ENCODE measurements around the gene KCNQ1OT1. TPM values are rescaled to one million over a fixed set of nuclear protein-coding genes. Genes with fewer than 3 reads are reported as not detected.

Gene KCNQ1OT1
- polyA plus RNA-seq, 1 of the 3 experiments (the other 2 are of a cell fraction) = 0.03 TPM

DNA sequence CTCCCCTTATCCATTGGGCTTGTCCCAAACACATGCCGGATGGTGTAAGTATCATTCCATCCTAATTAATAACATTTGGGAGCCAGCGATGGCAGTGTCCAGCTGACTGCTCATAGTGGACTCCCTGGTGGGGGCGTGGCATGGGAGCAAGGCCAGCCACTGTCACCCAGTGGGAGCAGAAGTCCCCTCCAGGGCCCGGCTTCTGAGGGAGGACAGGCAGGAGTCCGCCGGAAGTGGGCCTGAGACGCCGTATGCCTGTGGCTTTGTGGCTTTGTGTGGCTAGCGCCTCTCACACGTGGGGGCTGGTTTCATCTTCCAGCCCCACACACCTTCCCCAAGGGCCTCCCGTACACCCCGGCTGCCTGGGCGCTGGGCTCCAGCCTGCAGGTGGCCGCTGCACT is 130.5 kb downstream of the KCNQ1OT1 start:
- H3K36me3 ChIP-seq (replicated peaks in 1 of 2; ENCODE audit: control insufficient read depth in 1 of 2, insufficient read depth in 2 of 2, low read length in 1 of 2) = no peaks in the 10 kb centered on the region
- no peaks in the 10 kb centered on the region for H4K20me1 ChIP-seq (ENCODE audit: insufficient read depth)
- no peaks in the 10 kb centered on the region for H3K9me2 ChIP-seq
- no peak overlapping the region for H3K27ac ChIP-seq (ENCODE audit: low read depth in 2 of 2, low read length in 1 of 2)
- CTCF ChIA-PET = interaction anchor here (1.1 to 2.8 kb wide), 4 partner anchors 37 to 319 kb away, joined by 3 to 12 read pairs (median 4); partner anchors contain the start of gene CDKN1C
- peaks cover 0 to 10% of the 10 kb centered on the region in 2 experiments; a peak in 1 of 4 replicates for H3K4me1 ChIP-seq (ENCODE audit: control insufficient read depth in 1 of 2, insufficient read depth in 2 of 2, low read depth in 1 of 2, low read length in 1 of 2)
- TF ChIP-seq POLR2AphosphoS5 (IDR thresholded peaks at IDR 0.05; ENCODE audit: low read depth, low read length) = no peak
- no peak for TF ChIP-seq MEF2A (IDR thresholded peaks at IDR 0.05; ENCODE audit: borderline replicate concordance, low read depth)
- no peak for TF ChIP-seq NFIC (IDR thresholded peaks at IDR 0.05; ENCODE audit: borderline replicate concordance)
- TF ChIP-seq, protein P1, sequence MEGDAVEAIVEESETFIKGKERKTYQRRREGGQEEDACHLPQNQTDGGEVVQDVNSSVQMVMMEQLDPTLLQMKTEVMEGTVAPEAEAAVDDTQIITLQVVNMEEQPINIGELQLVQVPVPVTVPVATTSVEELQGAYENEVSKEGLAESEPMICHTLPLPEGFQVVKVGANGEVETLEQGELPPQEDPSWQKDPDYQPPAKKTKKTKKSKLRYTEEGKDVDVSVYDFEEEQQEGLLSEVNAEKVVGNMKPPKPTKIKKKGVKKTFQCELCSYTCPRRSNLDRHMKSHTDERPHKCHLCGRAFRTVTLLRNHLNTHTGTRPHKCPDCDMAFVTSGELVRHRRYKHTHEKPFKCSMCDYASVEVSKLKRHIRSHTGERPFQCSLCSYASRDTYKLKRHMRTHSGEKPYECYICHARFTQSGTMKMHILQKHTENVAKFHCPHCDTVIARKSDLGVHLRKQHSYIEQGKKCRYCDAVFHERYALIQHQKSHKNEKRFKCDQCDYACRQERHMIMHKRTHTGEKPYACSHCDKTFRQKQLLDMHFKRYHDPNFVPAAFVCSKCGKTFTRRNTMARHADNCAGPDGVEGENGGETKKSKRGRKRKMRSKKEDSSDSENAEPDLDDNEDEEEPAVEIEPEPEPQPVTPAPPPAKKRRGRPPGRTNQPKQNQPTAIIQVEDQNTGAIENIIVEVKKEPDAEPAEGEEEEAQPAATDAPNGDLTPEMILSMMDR (IDR thresholded peaks at IDR 0.05) = no peak
- TF ChIP-seq SMC3 (IDR thresholded peaks at IDR 0.05; ENCODE audit: low read depth, low read length) = no peak
- no peak for TF ChIP-seq RCOR1 (IDR thresholded peaks at IDR 0.05; ENCODE audit: low read length)
- TF ChIP-seq, protein P2, sequence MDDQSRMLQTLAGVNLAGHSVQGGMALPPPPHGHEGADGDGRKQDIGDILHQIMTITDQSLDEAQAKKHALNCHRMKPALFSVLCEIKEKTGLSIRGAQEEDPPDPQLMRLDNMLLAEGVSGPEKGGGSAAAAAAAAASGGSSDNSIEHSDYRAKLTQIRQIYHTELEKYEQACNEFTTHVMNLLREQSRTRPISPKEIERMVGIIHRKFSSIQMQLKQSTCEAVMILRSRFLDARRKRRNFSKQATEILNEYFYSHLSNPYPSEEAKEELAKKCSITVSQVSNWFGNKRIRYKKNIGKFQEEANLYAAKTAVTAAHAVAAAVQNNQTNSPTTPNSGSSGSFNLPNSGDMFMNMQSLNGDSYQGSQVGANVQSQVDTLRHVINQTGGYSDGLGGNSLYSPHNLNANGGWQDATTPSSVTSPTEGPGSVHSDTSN (IDR thresholded peaks at IDR 0.05) = no peak
- no peaks in the 10 kb centered on the region for H3K79me2 ChIP-seq (ENCODE audit: insufficient read depth)
- H3K4me2 ChIP-seq = no peak overlapping the region
- POLR2A ChIA-PET = no interaction called here
- H3K27me3 ChIP-seq (ENCODE audit: insufficient read depth) = no peaks in the 10 kb centered on the region
- no peaks in the 10 kb centered on the region for H3K9me3 ChIP-seq
- H3K9ac ChIP-seq = no peak overlapping the region
- H3K4me3 ChIP-seq (ENCODE audit: low read depth in 2 of 2, low read length in 1 of 2) = no peak overlapping the region
- H3F3A ChIP-seq (replicated peaks; ENCODE audit: insufficient read depth) = no peaks in the 10 kb centered on the region
- H2AFZ ChIP-seq (ENCODE audit: low read depth) = no peak overlapping the region
- DNase-seq = no peak
- 67% methylated on average over 1 of the region's 14 CpGs for WGBS (ENCODE audit: low lambda C conversion rate)

DNA sequence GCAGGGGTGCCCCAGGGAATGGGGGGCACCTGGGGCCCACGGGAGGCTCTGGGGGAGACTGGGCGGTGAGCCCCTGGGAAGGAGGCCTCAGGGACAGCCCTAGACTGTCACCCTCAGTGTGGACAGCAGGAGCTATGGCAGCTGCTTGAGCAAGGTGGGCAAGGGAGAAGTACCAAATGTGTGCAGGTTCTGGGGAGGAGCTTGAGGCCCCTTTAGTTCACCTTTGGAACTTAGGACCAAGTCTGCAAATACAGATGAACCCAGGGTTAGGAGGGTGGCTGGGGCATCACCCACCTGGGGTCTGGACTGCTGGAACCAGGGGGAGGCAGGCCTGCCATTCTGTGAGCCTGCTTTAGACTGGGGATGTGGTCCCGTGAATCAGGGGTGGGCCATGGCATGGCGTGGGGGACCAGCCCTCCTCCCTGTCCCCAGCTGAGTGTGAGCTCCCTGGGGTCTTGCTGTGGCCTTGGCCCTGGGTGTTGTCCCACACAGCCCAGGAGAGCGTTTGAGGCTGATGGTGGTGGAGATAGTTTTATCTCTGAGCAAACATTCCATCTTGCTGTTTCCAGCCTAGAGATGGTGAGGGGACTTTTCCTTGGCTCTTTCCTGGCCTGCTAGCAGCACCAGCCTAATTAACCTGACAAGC is 132.6 kb downstream of the KCNQ1OT1 start:
- ChIA-PET CTCF (interaction anchor here (0.6 to 2.8 kb wide), 5 partner anchors 12 to 338 kb away, joined by 3 to 12 read pairs (median 4); no protein-coding TSS in a partner anchor), POLR2A (interaction anchor here (0.7 to 0.9 kb wide), 2 partner anchors 21 to 229 kb away, joined by 3 read pairs; no protein-coding TSS in a partner anchor)
- Histone ChIP-seq H4K20me1 (ENCODE audit: insufficient read depth) (no peaks in the 10 kb centered on the region), H3K27ac (ENCODE audit: low read depth in 2 of 2, low read length in 1 of 2) (no peak overlapping the region), H3K9me3 (no peaks in the 10 kb centered on the region), H3K36me3 (replicated peaks in 1 of 2; ENCODE audit: control insufficient read depth in 1 of 2, insufficient read depth in 2 of 2, low read length in 1 of 2) (no peaks in the 10 kb centered on the region), H3K79me2 (ENCODE audit: insufficient read depth) (no peaks in the 10 kb centered on the region), H3K9me2 (no peaks in the 10 kb centered on the region), H2AFZ (ENCODE audit: low read depth) (no peak overlapping the region), H3K4me1 (ENCODE audit: control insufficient read depth in 1 of 2, insufficient read depth in 2 of 2, low read depth in 1 of 2, low read length in 1 of 2) (peaks cover 0 to 10% of the 10 kb centered on the region in 2 experiments; a peak in 1 of 4 replicates), H3K4me2 (no peak overlapping the region), H3F3A (replicated peaks; ENCODE audit: insufficient read depth) (no peaks in the 10 kb centered on the region), H3K4me3 (ENCODE audit: low read depth in 2 of 2, low read length in 1 of 2) (no peak overlapping the region), H3K9ac (no peak overlapping the region), H3K27me3 (ENCODE audit: insufficient read depth) (no peaks in the 10 kb centered on the region)
- 46% methylated on average over 2 of the region's 5 CpGs for WGBS (ENCODE audit: low lambda C conversion rate)
- DNase-seq = no peak
- TF ChIP-seq SIN3A (IDR thresholded peaks at IDR 0.05; ENCODE audit: borderline replicate concordance, low read depth, low read length) = no peak
- TF ChIP-seq ELF1 (IDR thresholded peaks at IDR 0.05) = no peak
- no peak for TF ChIP-seq FOXM1 (IDR thresholded peaks at IDR 0.05; ENCODE audit: low read depth)
- TF ChIP-seq FOSL2 (IDR thresholded peaks at IDR 0.05; ENCODE audit: borderline replicate concordance, low read depth) = no peak
- TF ChIP-seq, protein P3, sequence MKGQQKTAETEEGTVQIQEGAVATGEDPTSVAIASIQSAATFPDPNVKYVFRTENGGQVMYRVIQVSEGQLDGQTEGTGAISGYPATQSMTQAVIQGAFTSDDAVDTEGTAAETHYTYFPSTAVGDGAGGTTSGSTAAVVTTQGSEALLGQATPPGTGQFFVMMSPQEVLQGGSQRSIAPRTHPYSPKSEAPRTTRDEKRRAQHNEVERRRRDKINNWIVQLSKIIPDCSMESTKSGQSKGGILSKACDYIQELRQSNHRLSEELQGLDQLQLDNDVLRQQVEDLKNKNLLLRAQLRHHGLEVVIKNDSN (IDR thresholded peaks at IDR 0.05; ENCODE audit: borderline replicate concordance, low read depth) = no peak
- TF ChIP-seq, protein P4, sequence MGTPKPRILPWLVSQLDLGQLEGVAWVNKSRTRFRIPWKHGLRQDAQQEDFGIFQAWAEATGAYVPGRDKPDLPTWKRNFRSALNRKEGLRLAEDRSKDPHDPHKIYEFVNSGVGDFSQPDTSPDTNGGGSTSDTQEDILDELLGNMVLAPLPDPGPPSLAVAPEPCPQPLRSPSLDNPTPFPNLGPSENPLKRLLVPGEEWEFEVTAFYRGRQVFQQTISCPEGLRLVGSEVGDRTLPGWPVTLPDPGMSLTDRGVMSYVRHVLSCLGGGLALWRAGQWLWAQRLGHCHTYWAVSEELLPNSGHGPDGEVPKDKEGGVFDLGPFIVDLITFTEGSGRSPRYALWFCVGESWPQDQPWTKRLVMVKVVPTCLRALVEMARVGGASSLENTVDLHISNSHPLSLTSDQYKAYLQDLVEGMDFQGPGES (IDR thresholded peaks at IDR 0.05; ENCODE audit: low read depth, low read length) = no peak
- no peak for TF ChIP-seq CHD2 (IDR thresholded peaks at IDR 0.05; ENCODE audit: low read length, partially characterized antibody)
- TF ChIP-seq, protein P2 (IDR thresholded peaks at IDR 0.05) = no peak
- TF ChIP-seq JUND (IDR thresholded peaks at IDR 0.05) = no peak
- TF ChIP-seq RCOR1 (IDR thresholded peaks at IDR 0.05; ENCODE audit: low read length) = no peak
- TF ChIP-seq SMC3 (IDR thresholded peaks at IDR 0.05; ENCODE audit: low read depth, low read length) = no peak
- no peak for TF ChIP-seq MEF2A (IDR thresholded peaks at IDR 0.05; ENCODE audit: borderline replicate concordance, low read depth)
- no peak for TF ChIP-seq NRF1 (IDR thresholded peaks at IDR 0.05; ENCODE audit: low read depth, low read length)
- TF ChIP-seq TAF1 (IDR thresholded peaks at IDR 0.05; ENCODE audit: borderline replicate concordance, low read depth, low read length) = no peak
- TF ChIP-seq EZH2phosphoT487 (IDR thresholded peaks at IDR 0.05; ENCODE audit: borderline replicate concordance, low read depth) = no peak

All from SK-N-SH (cell line).